ENCODE data around the gene WFDC1.

Gene WFDC1

GRCh38 chr16:84266451-84266850 lies 28.2 kb upstream of the WFDC1 start:
- DNase-seq (ENCODE audit: low spot score), result peak; percentile 52
- TF ChIP-seq, protein P1, sequence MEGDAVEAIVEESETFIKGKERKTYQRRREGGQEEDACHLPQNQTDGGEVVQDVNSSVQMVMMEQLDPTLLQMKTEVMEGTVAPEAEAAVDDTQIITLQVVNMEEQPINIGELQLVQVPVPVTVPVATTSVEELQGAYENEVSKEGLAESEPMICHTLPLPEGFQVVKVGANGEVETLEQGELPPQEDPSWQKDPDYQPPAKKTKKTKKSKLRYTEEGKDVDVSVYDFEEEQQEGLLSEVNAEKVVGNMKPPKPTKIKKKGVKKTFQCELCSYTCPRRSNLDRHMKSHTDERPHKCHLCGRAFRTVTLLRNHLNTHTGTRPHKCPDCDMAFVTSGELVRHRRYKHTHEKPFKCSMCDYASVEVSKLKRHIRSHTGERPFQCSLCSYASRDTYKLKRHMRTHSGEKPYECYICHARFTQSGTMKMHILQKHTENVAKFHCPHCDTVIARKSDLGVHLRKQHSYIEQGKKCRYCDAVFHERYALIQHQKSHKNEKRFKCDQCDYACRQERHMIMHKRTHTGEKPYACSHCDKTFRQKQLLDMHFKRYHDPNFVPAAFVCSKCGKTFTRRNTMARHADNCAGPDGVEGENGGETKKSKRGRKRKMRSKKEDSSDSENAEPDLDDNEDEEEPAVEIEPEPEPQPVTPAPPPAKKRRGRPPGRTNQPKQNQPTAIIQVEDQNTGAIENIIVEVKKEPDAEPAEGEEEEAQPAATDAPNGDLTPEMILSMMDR (IDR thresholded peaks at IDR 0.05; ENCODE audit: extremely low read depth, missing control alignments), result no peak

- no peak for DNase-seq (ENCODE audit: low spot score)
- TF ChIP-seq, protein P1 (IDR thresholded peaks at IDR 0.05; ENCODE audit: extremely low read depth, missing control alignments), result no peak
Observed at GRCh38 chr16:84267380-84267779, 27.3 kb upstream of the WFDC1 start.

GRCh38 chr16:84268291-84269040 lies 26.2 kb upstream of the WFDC1 start:
- no peak for DNase-seq (ENCODE audit: low spot score)
- TF ChIP-seq, protein P1 (IDR thresholded peaks at IDR 0.05; ENCODE audit: extremely low read depth, missing control alignments), result no peak

GRCh38 chr16:84270071-84270470 lies 24.6 kb upstream of the WFDC1 start:
- TF ChIP-seq, protein P1 (IDR thresholded peaks at IDR 0.05; ENCODE audit: extremely low read depth, missing control alignments), result no peak
- DNase-seq (ENCODE audit: low spot score), result no peak

GRCh38 chr16:84270531-84270930 lies 24.1 kb upstream of the WFDC1 start:
- DNase-seq (ENCODE audit: low spot score), result no peak
- TF ChIP-seq, protein P1 (IDR thresholded peaks at IDR 0.05; ENCODE audit: extremely low read depth, missing control alignments), result no peak

- no peak for DNase-seq (ENCODE audit: low spot score)
- TF ChIP-seq, protein P1 (IDR thresholded peaks at IDR 0.05; ENCODE audit: extremely low read depth, missing control alignments), result no peak
Observed at GRCh38 chr16:84271037-84271436, 23.6 kb upstream of the WFDC1 start.

DNA sequence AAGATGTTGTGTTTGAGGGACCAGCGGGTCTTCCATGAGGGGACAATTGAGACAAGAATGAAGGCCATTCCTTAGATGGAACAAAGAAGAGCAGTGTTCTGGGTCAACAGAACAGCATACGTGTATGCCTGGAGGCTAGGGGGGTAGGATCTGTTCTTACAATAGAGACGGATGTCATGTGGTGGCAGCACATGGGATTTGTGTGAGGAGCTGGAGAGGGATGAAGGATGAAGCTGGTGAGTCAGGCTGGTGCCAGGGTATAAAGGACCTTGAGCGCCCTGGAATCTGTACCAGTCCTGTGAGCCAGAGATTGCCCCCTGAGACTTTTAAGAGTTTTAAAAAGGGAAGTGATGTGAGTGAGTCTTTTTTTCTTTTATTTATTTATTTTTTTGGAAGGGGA lies 22.8 kb upstream of the WFDC1 start:
- TF ChIP-seq, protein P1 (IDR thresholded peaks at IDR 0.05; ENCODE audit: extremely low read depth, missing control alignments), result no peak
- DNase-seq (ENCODE audit: low spot score), result no peak

Measured in GM20000 (cell line).